GM21528 (cell line): ENCODE data around the gene CELA1.

Experiments used
- ATAC-seq: cut with Tn5 transposase; IDR thresholded peaks from one replicate; pipeline ENCODE4 v1.9.1; 2021; ENCODE audit warnings: mild to moderate bottlenecking, moderate library complexity; ENCODE audit not compliant: unreplicated experiment, low FRiP score

The CELA1 gene

DNA sequence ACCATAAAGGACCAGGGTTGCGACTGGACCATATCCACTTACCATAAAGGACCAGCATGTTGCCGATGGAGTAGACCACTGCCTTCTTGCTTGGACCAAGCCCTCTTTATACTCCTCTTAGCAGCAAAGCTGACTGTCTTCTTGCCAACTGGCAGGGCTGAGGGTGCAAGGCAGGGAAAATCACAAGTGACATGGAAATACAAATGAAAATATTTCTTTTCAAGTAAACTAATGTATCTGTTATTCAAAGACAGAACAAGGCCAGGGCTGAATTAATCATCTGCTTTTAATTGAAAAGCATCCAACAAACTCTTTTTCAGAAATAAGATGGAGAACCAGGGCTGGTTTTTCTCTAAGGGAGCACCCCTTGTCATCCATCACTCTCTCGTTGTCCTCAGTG lies at the start of gene CELA1:
TSS of gene CELA1 (minus strand) at position 99 of the 400 bp plus-strand sequence. CDS start at position 58, 41 bp downstream.
- ATAC-seq: no peak

- ATAC-seq: no peak
Observed at GRCh38 chr12:51395283-51396230, 49.1 kb upstream of the CELA1 start.

DNA sequence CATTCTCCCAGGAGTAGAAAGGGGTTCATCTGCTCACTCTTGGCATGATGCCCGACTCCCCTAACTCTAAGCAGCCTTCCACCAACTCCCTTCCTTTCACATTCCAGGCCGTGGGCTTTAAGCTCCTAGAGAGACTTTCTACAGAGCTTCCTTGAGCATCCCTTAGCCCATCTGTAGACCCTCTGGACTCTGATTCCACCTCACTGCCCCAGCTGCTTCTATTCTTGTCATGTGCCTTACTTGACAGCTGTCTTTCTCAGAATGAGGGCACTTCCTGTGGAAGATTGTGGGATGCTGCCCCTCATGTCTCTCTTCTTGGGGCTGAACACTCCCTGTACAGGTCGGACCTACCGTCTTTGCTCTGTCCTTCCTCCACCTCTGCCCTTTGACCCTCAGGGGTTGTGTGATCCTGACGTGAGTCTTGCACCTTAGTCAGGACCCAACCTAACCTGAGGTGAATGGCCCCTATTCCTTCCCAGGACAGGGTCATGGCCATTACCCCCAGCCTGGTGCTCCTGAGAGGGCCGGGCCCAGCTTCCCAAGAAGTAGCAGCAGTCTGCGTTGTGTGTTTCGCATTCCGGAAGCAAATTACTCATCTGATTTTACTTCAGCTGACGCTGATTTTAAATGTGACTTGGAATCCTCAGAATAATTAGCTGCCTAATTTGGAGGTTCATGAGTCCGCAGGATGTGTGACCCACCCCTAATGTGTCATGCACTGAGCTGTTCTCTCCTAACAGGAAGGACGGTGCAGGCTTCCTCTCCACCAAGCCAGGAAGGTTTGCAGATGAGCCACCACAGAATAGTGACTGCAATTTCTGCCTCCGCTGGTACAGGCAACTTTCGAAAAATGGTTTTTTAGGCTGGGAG lies 47.4 kb upstream of the CELA1 start:
- ATAC-seq: no peak

- ATAC-seq: no peak
Observed at GRCh38 chr12:51392556-51393237, 46.2 kb upstream of the CELA1 start.

DNA sequence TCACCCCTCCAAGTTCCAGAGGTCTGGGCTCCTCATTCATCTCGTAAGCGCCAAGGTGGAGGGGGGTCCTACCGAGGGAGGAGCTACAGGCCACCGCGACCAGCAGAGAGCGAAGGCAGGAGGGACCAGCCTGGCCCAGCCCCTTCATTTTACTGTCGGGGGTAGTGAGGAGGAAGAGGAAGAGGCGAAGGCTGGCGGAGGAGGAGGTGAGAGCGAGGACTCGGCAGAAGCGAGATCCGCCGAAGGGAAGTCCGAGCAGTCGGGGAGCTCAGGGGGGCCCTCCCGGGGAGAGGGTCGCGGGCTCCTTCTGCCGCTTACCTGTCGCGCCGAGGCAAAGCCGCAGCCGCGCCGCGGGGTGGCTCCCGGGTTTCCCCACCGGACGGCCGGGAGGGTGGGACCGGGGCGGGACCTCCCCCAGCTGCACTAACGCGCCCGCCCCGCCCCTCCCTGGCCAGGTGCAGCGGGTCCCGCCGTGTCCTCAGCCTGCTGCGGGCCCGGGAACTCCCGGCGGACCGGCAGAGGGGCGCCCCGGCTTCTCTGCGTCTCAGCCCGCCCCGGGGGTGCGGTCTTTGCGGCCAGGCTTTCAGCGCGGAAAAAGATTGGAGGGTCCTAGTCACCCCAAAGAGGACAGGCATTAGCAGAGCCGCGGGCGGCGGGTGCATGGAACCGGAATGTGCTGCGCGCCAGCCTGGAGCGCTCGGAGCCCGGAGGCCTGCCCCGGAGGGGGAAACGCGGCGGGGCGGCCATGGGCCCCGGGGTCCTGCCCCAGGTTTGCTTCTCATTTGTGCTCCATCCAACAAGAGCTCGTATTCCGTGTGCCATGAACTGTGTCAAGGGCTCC lies 45.0 kb upstream of the CELA1 start, which contains the start of gene GALNT6:
TSS of gene GALNT6 (minus strand) at position 124 of the 841 bp plus-strand sequence. CDS start 11,625 bp downstream, outside the sequence.
- peak; percentile 49 for ATAC-seq

DNA sequence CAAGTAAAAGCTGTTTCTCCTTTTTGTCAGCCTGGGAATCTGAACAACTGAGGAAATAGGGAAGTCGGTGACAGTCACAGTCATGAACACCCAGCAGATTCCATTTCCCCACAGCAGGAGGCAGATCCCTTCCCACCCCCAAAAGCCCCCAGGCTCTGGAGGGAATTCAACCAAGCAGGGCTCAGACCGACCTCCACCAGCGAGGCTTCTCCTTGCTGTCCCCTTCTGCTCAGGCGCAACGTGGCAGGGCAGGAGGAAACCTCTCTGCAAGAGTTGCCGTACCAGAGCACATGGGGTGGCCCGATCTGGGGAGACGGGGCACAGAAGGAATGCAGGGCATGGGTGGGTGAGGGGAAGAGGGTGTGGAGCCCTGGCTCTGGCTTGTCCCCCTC lies 44.4 kb upstream of the CELA1 start:
- ATAC-seq: no peak

GRCh38 chr12:51390457-51390856 lies 44.0 kb upstream of the CELA1 start:
- ATAC-seq: no peak

- no peak for ATAC-seq
Observed at GRCh38 chr12:51389302-51389999, 43.0 kb upstream of the CELA1 start.

DNA sequence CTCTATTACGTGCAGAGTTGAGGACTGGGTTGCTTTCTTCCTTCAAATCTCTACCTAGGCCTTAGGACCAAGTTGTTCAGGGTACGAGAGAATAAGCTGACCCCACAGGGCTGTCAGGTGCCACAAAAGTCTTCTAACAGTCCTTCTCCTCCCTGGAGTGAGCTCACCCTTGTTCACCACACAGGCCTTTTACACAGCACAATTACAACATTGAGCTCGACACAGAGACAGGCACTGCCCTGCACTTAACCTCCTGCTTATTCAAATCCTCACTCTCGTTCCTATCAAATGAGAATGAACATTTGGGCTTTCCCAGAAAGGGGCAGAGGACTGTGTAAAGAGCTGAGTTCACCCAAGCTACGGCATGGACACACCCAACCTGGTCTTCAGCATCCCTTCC lies 42.4 kb upstream of the CELA1 start:
- ATAC-seq: no peak

DNA sequence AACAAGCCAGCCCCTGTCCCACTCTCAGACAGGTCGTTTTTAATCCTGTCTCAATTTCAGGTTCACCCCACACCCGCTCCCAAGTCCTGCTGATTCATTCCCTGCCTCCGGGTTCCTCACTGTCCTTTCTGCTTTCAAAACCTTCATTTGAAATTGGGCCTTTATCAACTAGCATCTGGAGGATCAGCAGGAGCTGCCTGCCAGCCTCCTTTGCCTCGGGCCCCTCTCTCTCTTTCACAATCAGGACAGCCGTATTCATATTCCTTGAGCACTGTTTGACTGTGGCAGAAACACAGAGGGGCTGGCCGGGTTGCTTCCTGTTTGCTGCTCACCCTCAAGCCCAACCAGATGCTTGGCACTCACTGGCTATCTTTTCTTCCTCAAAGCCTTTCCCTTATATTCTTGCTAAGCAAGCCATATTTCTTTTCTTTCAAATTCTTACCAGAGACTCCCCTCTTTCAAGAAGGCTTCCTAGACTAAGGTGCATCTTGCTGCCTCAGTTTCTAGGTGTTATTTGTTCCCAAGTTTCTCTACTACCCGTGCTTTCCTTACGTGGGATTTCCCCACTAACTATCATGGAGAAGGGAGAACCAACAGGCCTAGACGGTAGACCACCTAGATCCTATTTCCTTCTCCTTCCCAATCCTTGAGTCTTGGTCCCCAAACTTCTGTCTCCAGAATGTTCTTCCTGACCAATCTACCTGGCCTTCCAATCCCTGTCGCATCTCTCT lies 41.8 kb upstream of the CELA1 start:
- ATAC-seq: no peak

DNA sequence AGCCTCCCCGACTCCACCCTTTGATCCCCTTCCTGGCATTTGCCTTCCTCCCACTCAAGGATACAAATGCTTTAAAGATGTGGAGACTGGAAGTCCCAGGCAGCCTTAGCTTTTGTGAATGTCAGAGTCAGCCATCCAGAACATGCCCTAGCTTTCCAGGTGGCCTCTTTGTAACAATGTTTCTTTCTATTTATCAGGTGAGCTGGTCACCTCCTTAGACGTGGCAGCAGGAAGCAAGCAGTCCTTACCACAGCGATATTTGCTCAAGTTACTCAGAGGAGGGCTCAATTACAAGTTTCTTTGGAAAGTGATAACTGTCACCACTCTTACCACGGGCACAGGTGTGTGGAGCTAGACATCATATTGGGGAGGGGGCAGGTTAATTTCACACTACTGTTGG lies 39.9 kb upstream of the CELA1 start:
- ATAC-seq: no peak

DNA sequence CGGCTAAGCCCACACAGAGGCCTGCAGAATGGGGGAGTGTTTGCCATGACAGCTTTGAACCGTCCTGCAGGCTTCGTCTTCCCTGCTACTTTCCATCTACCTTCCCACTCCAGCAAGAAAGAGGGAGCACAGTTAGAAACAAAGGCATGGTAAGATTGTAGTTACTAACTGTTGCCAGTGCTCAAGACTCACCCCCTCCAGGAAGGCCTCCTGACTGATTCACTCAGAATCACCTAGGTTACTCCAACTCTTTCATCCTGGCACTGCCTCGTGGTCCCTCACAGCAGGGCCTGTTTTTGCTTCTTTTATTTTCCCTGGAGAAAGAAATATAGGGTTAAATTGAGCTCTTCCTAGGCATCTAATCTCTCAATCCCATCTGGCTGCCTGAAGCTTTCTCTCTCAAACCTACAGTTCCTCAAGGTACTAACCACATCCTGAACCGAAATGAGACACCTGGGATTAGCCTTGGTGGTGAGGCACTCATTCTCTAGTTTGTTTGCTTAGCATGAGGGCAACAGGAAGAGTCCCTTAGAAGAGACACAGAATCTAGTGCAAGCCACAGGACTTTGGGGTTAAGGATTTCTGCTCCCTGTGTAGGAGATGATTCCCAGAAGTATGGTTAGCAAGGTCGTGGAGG lies 36.9 kb upstream of the CELA1 start:
- no peak for ATAC-seq

DNA sequence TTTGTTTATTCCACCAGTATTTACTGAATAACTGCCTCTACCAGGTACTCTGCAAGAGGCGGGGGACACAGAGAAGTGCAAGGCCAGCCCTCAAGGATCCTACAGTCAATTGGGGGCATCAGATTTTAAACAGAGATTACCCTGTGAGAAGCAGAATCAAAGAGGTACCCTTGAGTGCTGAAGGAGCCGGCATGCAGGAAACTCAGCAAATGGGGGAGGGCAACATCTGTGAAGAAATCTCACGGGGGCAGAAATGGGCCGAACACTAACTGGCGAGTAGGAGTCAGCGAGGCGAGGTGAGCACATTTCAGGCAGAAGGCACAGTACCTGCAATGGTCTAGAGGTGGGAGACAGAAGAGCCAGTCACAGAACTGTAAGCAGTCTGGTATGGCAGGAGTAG lies 35.7 kb upstream of the CELA1 start:
- ATAC-seq: no peak

DNA sequence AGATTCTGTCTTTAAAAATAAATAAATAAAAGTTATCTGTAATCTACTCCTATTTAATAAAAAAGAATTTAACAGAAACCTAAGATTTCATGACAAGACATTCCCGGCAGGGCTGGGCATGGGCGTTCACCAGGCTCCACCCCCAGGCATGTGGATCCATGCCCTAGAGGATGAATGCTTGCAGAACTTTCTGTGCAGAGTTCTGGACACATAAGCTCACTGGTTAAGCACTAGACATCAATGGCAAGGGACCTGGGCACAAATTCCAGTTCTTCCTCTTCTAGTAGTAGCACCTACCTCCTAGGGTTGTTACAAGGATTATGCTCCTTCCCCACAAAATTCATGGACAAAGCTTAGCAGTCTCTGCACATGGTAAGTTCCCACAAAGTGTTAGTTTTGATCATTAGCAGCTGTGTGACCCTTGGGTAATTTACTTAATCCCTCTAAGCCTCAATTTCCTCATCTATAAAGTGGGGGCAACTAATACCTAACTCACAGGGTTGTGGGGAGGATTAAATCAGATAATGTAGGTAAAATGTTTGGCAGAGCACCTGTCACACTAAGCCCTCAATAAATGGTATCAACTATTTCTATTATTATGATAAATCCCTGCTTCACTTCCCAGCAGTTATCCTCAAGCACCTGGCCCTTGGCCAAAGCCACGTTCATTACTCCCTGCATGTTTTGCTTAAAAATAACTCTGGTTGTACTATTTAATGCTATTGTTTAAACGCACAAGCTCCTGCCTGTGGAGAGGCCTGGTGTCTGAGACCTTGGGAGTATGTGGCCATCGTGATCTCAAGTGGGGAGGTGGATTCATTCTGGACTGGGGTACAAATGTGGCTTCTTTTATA lies 35.0 kb upstream of the CELA1 start:
- no peak for ATAC-seq

DNA sequence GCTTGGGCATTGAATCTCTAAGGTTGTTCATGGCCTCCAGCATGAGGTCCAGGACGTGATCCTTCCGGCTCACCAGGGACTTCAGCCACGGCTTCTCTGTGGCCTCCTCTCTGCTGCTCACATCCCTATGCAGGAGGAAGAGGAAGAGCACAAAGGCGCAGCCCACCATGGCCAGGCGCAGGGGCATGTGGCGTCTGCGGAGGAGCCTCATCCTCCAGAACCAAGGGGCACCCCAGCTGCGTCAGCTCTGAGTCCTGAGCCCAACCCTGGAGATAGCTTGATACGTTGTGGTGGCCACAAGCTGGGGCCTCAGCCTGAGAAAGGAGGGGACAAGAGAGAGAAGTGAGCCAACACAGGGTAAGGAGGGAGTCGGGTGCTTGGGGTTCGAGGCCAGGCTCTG lies 33.1 kb upstream of the CELA1 start:
- no peak for ATAC-seq

DNA sequence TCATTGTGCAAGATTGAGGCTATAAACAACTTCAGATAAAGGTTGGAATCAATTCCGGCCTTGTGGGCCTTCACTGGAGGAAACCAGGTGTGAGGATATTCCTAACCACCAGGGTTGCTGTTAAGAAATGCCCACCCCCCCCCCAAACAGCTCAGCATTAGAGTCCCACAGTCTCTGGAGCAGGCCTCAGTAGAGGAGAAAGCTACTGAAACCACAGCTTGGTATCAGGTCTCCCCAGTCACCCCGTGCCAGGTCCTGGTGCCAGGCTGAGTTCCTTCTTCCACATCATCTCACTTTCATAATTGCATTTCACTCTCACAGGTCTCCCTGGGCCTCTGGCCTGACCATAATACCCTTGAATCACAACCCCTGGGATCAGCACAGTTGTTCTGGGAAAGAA lies 32.3 kb upstream of the CELA1 start:
- no peak for ATAC-seq
